Astrocyte (in vitro differentiated cells and primary cell): Measurements from ENCODE around the gene NUDT5. TPM values are rescaled to one million over a fixed set of nuclear protein-coding genes. Genes with fewer than 3 reads are reported as not detected.

Source experiments
- DNase-seq: peaks from one replicate; pipeline ENCODE4 v3.0.0-alpha.2; 2010; ENCODE audit warnings: low read depth
- FAIRE-seq: peaks from 2 replicates; lab custom pipeline; 2011; peaks lifted over from hg19 to GRCh38; lab: Jason Lieb, UNC
- H2AFZ ChIP-seq: 2 replicates; pipeline ENCODE4 v1.6.0; 2012; ENCODE audit warnings: low read depth, low read length, inconsistent platforms
- H3K27ac ChIP-seq: 2 replicates; pipeline ENCODE4 v1.5.1; 2011; ENCODE audit warnings: low read depth, low read length, inconsistent platforms
- H3K27me3 ChIP-seq: 2 replicates; pipeline ENCODE4 v1.6.0; 2011; ENCODE audit warnings: low read length, inconsistent platforms; ENCODE audit not compliant: insufficient read depth
- H3K36me3 ChIP-seq: 2 replicates; pipeline ENCODE4 v1.5.1; 2011; ENCODE audit warnings: low read length, inconsistent platforms; ENCODE audit not compliant: insufficient read depth
- H3K4me1 ChIP-seq: 2 replicates; pipeline ENCODE4 v1.5.1; 2011; ENCODE audit warnings: low read length, inconsistent platforms; ENCODE audit not compliant: insufficient read depth
- H3K4me2 ChIP-seq: 2 replicates; pipeline ENCODE4 v1.6.0; 2012; ENCODE audit warnings: low read length, inconsistent platforms
- H3K4me3 ChIP-seq: 2 replicates; pipeline ENCODE4 v1.5.1; 2011; ENCODE audit warnings: low read depth, mild to moderate bottlenecking, low read length, inconsistent platforms; ENCODE audit not compliant: insufficient read depth
- H3K79me2 ChIP-seq: 2 replicates; pipeline ENCODE4 v1.6.0; 2012; ENCODE audit warnings: mild to moderate bottlenecking, low read length, inconsistent platforms; ENCODE audit not compliant: insufficient read depth
- H3K9ac ChIP-seq: 2 replicates; pipeline ENCODE4 v1.6.0; 2012; ENCODE audit warnings: mild to moderate bottlenecking, low read length, inconsistent platforms
- H3K9me3 ChIP-seq: 2 replicates; pipeline ENCODE4 v1.5.1; 2012; ENCODE audit warnings: low read depth, mild to moderate bottlenecking, low read length, inconsistent platforms; ENCODE audit not compliant: insufficient read depth
- H4K20me1 ChIP-seq: 2 replicates; pipeline ENCODE4 v1.6.0; 2012; ENCODE audit warnings: low read length, inconsistent platforms; ENCODE audit not compliant: insufficient read depth
- H3K27ac Mint-ChIP-seq: one replicate; pipeline ENCODE4 v1.8.0; 2021; ENCODE audit warnings: mild to moderate bottlenecking, mixed read lengths; ENCODE audit not compliant: unreplicated experiment
- H3K27me3 Mint-ChIP-seq: one replicate; pipeline ENCODE4 v1.8.0; 2021; ENCODE audit warnings: low read depth, mixed read lengths; ENCODE audit not compliant: unreplicated experiment
- H3K36me3 Mint-ChIP-seq: one replicate; pipeline ENCODE4 v1.8.0; 2021; ENCODE audit warnings: low read depth, mixed read lengths; ENCODE audit not compliant: unreplicated experiment
- H3K4me1 Mint-ChIP-seq: one replicate; pipeline ENCODE4 v1.8.0; 2021; ENCODE audit warnings: low read depth, mixed read lengths; ENCODE audit not compliant: unreplicated experiment
- H3K4me3 Mint-ChIP-seq: one replicate; pipeline ENCODE4 v1.8.0; 2021; ENCODE audit warnings: mild to moderate bottlenecking, moderate library complexity, mixed read lengths; ENCODE audit not compliant: unreplicated experiment
- H3K9me3 Mint-ChIP-seq: one replicate; pipeline ENCODE4 v1.8.0; 2021; ENCODE audit warnings: mild to moderate bottlenecking, mixed read lengths; ENCODE audit not compliant: unreplicated experiment
- CTCF ChIP-seq: IDR thresholded peaks from 2 replicates; pipeline ENCODE4 v1.5.1; 2011; ENCODE audit warnings: low read depth, mild to moderate bottlenecking, inconsistent platforms, low read length, moderate library complexity; ENCODE audit not compliant: insufficient read depth
- EZH2 ChIP-seq: IDR thresholded peaks from 2 replicates; pipeline ENCODE4 v1.6.1; 2012; ENCODE audit warnings: mild to moderate bottlenecking, low read length, inconsistent platforms; ENCODE audit not compliant: insufficient read depth
- total RNA-seq: library from RNA; stranded (reverse); gene quantifications from 2 replicates; pipeline ENCODE4 v1.2.1, GENCODE V29; 2021

NUDT5 gene
- total RNA-seq, 1 donor from 2014 or later, result 85.2 TPM

GRCh38 chr10:12201543-12201942, 5.9 kb upstream of the NUDT5 start:
- peaks cover 94% of the 10 kb centered on the region for H3K79me2 ChIP-seq
- TF ChIP-seq CTCF, result no peak
- TF ChIP-seq EZH2, result no peak
- H4K20me1 ChIP-seq, result peaks cover 60% of the 10 kb centered on the region
- H3K4me2 ChIP-seq, result no peak overlapping the region
- no peak overlapping the region for H3K27ac ChIP-seq
- no peak overlapping the region for H3K9ac ChIP-seq
- peaks cover 25% of the 10 kb centered on the region for H3K36me3 ChIP-seq
- H3K4me1 ChIP-seq, result no peaks in the 10 kb centered on the region
- Mint-ChIP-seq H3K27me3 (no peaks in the 10 kb centered on the region), H3K27ac (no peak overlapping the region), H3K4me1 (peaks cover 13% of the 10 kb centered on the region), H3K4me3 (peak overlapping the region; percentile 56), H3K9me3 (no peaks in the 10 kb centered on the region), H3K36me3 (peaks cover 19% of the 10 kb centered on the region)
- FAIRE-seq (no peak), DNase-seq (no peak)
- no peak overlapping the region for H2AFZ ChIP-seq
- no peaks in the 10 kb centered on the region for H3K27me3 ChIP-seq
- no peaks in the 10 kb centered on the region for H3K9me3 ChIP-seq
- no peak overlapping the region for H3K4me3 ChIP-seq

DNA sequence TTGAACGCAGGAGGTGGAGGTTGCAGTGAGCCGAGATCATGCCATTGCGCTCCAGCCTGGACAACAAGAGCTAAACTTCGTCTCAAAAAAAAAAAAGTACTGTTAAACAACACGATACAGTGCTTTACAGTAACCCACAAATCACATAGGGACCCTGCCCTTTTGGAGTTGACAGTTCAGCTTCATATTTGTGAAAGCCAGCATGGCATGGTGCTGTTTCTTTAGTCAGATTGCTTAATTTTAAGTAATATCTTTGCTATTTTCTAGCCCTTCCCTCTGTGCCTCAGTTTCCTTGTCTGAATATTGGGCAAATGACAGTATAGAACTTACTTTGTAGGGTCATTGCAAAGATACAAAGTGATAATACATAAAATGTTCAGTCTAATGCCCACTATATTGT, 5.2 kb upstream of the NUDT5 start:
- DNase-seq, result no peak
- H3K27ac Mint-ChIP-seq, result no peak overlapping the region
- H3K4me1 Mint-ChIP-seq, result peaks cover 13% of the 10 kb centered on the region
- peaks cover 16% of the 10 kb centered on the region for H3K36me3 Mint-ChIP-seq
- no peaks in the 10 kb centered on the region for H3K4me1 ChIP-seq
- H3K79me2 ChIP-seq, result peaks cover 94% of the 10 kb centered on the region
- no peak overlapping the region for H3K4me2 ChIP-seq
- H3K4me3 ChIP-seq, result no peak overlapping the region
- H3K36me3 ChIP-seq, result peaks cover 25% of the 10 kb centered on the region
- no peaks in the 10 kb centered on the region for H3K9me3 ChIP-seq
- H3K27ac ChIP-seq, result no peak overlapping the region
- H3K9me3 Mint-ChIP-seq, result no peaks in the 10 kb centered on the region
- H3K27me3 ChIP-seq, result no peaks in the 10 kb centered on the region
- H4K20me1 ChIP-seq, result peaks cover 56% of the 10 kb centered on the region
- H2AFZ ChIP-seq, result no peak overlapping the region
- FAIRE-seq, result no peak
- H3K9ac ChIP-seq, result no peak overlapping the region
- no peaks in the 10 kb centered on the region for H3K27me3 Mint-ChIP-seq
- no peak overlapping the region for H3K4me3 Mint-ChIP-seq
- TF ChIP-seq CTCF (no peak), EZH2 (no peak)

GRCh38 chr10:12198156-12198555, 2.5 kb upstream of the NUDT5 start:
- Histone ChIP-seq H3K36me3 (peaks cover 17% of the 10 kb centered on the region), H3K4me3 (no peak overlapping the region), H3K9me3 (no peaks in the 10 kb centered on the region), H3K4me2 (peak overlapping the region; percentile 0), H3K27ac (no peak overlapping the region), H4K20me1 (peaks cover 35% of the 10 kb centered on the region), H3K4me1 (peaks cover 8% of the 10 kb centered on the region), H2AFZ (no peak overlapping the region), H3K9ac (no peak overlapping the region), H3K79me2 (peaks cover 94% of the 10 kb centered on the region), H3K27me3 (no peaks in the 10 kb centered on the region)
- peaks cover 17% of the 10 kb centered on the region for H3K4me1 Mint-ChIP-seq
- TF ChIP-seq EZH2 (no peak), CTCF (no peak)
- peaks cover 12% of the 10 kb centered on the region for H3K36me3 Mint-ChIP-seq
- H3K27me3 Mint-ChIP-seq, result no peaks in the 10 kb centered on the region
- no peak overlapping the region for H3K27ac Mint-ChIP-seq
- no peaks in the 10 kb centered on the region for H3K9me3 Mint-ChIP-seq
- H3K4me3 Mint-ChIP-seq, result peak overlapping the region; percentile 55
- no peak for FAIRE-seq
- no peak for DNase-seq
